Hippocampal formation (tissue), 2 donors: ENCODE results near the gene CKAP4.
"Not testable (repeated sequence)": the region's sequence is repeated elsewhere in the genome, so short reads cannot be mapped to it uniquely, and the experiment has no call there.

Source experiments
- DNase-seq, 2 donors: peaks; one replicate each; lab custom pipeline; 2025; lab: John Stamatoyannopoulos, UW

The CKAP4 gene, protein sequence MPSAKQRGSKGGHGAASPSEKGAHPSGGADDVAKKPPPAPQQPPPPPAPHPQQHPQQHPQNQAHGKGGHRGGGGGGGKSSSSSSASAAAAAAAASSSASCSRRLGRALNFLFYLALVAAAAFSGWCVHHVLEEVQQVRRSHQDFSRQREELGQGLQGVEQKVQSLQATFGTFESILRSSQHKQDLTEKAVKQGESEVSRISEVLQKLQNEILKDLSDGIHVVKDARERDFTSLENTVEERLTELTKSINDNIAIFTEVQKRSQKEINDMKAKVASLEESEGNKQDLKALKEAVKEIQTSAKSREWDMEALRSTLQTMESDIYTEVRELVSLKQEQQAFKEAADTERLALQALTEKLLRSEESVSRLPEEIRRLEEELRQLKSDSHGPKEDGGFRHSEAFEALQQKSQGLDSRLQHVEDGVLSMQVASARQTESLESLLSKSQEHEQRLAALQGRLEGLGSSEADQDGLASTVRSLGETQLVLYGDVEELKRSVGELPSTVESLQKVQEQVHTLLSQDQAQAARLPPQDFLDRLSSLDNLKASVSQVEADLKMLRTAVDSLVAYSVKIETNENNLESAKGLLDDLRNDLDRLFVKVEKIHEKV

DNA sequence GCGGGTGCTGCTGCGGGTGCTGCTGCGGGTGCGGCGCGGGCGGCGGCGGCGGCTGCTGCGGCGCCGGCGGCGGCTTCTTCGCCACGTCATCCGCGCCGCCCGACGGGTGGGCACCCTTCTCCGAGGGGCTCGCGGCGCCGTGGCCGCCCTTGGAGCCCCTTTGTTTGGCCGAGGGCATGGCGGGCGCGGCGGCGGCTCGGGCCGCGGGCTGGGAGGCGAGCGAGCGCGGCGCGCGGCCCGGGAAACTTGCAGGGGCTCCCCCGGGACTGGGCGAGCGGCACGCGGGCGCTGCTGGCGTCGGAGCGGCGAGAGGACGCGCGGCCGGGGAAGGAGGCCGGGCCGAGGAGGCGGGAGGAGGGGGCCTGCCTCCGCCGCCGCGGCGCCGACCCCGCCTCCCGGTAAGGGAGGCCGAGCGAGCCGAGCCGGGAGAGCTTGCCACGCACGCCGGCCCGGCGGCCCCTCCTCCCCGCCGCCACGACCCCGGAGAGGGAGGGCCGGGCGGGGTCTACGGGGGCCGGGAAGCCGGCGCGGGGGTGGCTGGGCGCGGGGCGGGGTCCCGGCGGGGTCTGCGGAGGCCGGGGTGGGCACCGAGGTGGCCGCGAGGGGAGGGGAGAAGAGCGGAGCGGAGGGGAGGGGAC is at the start of gene CKAP4:
Gene CKAP4, minus strand, starts transcription at position 347 of the 638 bp plus-strand sequence. Its CDS starts 169 bp downstream, at position 178.
- peak; percentile 36 to 52 for DNase-seq

- DNase-seq = no peak
Observed at GRCh38 chr12:106297075-106297474, 49.3 kb upstream of the CKAP4 start.

GRCh38 chr12:106296179-106296877 is 48.5 kb upstream of the CKAP4 start:
- DNase-seq = no peak

GRCh38 chr12:106292339-106292738 is 44.5 kb upstream of the CKAP4 start:
- DNase-seq = no peak

- no peak for DNase-seq
Observed at GRCh38 chr12:106291342-106291741, 43.5 kb upstream of the CKAP4 start.

DNA sequence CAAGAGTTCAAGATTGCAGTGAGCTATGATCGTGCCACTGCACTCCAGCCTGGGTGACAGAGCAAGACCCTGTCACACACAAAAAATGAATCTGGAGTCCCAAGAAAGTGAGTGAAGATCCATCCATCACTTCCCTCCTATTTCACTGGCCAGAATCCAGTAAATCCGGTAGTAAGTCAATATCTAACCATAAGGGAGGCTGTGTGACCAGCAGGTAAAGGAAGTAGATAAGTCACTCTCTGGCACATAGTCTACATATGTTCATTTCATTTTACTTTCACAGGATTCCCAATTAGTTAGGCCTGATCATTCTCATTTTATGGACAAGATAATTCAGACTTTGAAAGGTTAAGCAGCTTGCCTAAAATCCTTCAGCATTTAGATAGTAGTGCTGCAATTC is 42.8 kb upstream of the CKAP4 start:
- DNase-seq = no peak

- DNase-seq = no peak
Observed at GRCh38 chr12:106289196-106289681, 41.4 kb upstream of the CKAP4 start.

DNA sequence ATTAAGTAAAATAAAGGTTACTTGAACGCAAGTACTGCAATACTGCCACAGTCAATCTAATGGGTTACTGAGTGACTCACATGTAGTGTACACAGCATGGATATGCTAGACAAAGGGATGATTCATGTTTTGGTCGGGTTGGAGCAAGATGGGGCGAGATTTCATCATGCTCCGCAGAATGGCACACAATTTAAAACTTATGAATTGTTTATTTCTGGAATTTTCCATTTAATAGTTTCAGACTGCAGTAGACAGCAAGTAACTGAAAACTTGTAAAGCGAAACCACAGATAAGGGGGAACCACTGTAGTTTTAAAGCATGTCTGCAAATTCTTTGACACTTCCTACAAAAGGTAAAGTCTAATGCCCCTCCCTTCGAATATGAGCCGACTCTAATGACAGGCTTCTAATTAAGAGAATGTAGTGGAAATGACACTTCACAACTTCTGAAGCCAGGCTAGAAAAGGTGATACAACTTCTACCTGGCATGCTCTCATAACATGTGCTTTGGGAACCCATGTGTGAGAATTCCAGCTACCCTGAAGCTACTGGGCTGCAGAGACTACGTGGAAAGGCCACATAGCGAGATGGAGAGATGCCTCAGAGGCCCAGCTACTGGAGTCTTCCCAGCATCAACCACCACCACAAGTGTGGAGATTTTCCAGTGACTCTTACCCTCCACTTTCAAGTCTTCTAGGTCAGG is 40.8 kb upstream of the CKAP4 start:
- no peak for DNase-seq

DNA sequence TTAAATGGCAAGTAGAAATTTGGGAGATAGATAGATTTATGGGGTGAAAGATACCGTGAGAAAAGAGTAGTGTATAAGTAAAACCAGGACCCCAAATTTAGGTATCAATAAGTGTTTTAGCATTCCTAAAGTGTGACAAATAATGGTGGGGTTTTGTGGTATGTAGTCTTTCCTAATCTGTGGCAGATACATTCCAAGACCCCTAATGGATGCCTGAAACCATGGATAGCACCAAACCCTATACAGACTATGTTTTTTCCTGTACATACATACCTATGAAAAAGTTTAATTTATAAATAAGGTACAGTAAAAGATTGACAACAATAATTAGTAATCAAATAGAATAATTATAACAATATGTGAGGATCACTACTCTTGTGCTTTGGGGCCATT is 40.3 kb upstream of the CKAP4 start:
- no peak for DNase-seq

DNA sequence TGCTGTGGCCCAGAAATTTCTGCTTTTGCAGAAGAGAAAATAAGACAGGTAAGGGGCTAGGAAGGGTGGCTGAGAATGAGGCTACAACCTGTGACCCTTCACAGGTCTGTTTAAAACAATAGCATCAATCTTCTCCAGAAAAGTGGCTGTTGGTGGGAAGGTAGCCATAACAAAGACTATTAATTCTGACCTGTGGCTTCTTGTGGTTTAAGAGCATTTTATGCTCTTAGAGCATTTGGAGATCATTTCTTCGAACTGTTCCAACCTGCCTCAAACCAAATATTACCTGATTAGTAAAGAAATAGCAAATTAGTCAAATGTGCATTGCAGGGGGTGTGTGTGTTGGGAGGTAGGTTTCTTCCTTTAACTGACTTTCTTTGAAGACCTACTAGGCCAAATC is 39.5 kb upstream of the CKAP4 start:
- no peak for DNase-seq

- not testable (repeated sequence) for DNase-seq
Observed at GRCh38 chr12:106286576-106287162, 38.8 kb upstream of the CKAP4 start.

DNA sequence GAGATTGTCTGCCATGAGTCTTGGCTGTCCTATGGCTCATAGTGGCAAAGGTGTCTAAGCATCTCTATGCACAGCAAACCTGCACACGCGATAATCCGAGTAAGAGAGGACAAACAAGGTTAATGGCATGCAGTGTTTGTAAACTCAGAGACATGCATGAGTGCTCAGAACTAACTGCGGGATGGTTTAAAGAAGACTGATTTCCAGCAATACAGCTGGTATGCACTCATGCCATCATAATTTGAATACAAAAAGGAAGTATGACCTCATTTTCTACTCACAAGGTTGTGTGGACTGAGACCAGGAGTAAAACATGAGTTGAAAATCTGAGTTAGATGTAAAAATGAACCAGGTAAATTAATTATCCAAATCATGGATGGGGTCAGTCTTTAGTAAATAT is 38.2 kb upstream of the CKAP4 start:
- no peak for DNase-seq

DNA sequence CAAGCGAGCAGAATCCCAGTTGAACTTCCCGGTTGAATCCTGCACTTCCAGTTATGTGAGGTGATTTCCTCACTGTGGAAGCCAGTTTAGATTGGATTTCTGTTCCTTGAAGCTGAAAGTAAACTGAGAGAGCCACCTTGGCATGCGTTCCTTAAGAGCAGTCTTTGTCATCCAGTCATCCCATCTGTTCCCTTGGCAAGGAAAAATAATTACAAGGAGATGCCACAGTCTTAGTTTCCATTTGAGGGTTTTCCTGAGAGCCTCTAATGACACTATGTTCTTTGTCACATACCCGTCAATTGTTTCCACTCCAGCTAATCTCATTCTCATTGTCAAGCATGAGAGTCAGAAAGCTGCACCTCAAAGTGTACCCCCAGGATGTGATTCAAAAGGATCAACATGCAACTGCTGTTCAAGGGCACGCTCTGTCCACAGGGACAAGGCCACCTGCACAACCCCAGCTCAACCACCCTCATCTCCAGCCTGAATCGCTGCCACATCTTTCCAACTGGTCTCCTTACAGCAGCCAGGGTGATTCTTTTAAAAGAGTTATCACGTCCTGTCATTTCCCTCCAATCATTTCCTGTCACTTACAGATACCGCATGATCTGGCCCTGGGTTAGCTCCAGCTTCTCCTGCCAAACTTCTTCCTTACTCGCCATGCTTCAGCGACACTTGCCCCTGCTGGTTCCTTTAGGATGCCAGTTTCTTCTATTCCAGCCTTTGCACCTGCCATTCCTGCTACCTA is 36.7 kb upstream of the CKAP4 start:
- no peak for DNase-seq

DNA sequence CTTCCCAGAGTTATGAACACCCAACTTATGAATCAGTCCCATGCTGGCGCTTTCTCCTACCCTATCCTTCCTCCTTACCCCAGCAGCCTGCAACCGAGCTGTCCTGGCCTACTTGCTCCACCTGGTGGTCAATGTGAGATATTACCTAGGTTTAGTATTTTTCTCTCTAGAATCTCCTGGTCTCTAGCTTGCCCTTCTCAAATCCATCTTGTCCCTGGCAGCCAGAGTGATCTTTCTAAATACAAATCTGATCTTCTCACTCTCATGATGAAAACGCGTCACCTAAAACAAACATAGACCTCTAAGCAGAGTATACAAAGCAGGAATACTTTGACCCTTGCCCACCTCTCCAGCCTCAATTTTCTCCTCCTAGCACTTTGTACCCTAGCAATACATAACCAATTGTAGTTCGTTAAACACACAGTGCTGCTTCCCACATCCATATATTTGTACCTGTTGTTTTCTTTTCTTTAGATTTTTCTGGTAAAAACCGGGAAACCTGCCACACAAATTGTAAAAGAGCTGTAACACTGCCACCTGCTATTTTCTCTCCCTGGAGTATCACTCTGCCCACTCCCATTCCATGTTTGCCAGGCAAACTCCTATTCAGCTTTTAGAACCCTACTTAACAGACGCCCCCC is 34.8 kb upstream of the CKAP4 start:
- DNase-seq = no peak

DNA sequence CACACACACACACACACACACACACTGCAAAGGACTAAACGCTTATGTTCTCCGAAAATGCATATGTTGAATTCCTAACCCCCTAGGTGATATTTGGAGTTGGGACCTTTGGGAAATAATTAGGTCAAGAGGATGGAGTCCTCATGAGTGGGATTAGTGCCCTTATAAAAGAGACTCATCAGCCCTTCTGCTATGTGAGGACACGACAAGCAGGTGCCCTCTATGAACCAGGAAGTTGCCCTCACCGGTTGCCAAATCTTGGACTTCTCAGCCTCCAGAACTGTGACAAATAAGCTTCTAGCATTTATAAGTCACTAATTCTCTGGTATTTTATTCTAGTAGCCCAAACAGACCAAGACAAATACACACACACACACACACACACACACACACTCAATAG is 34.0 kb upstream of the CKAP4 start:
- DNase-seq = no peak

GRCh38 chr12:106281056-106281782 is 33.4 kb upstream of the CKAP4 start:
- no peak for DNase-seq

- DNase-seq = no peak
Observed at GRCh38 chr12:106280106-106280505, 32.3 kb upstream of the CKAP4 start.

GRCh38 chr12:106276032-106276740 is 28.4 kb upstream of the CKAP4 start:
- DNase-seq = no peak

GRCh38 chr12:106275458-106275857 is 27.6 kb upstream of the CKAP4 start:
- DNase-seq = no peak
